GM12891 (cell line): ENCODE results near the gene TTC28.

Experiments
- POLR2A ChIP-seq: IDR thresholded peaks from 2 replicates; pipeline ENCODE4 v1.6.1; 2011; ENCODE audit warnings: low read depth, low read length, control low read depth
- POLR2AphosphoS5 ChIP-seq: IDR thresholded peaks from 2 replicates; pipeline ENCODE4 v1.6.1; 2011; ENCODE audit warnings: low read depth, low read length, control low read depth
- TAF1 ChIP-seq: IDR thresholded peaks from 2 replicates; pipeline ENCODE4 v1.6.1; 2011; ENCODE audit warnings: low read depth, low read length, control low read depth

GRCh38 chr22:28448625-28449024 is 231.0 kb downstream of the TTC28 start:
- TF ChIP-seq POLR2A (no peak), POLR2AphosphoS5 (no peak), TAF1 (no peak)
